IPS DF 19.7 (cell line): ENCODE measurements around the gene SVBP.
"Not testable (repeated sequence)": the region's sequence is repeated elsewhere in the genome, so short reads cannot be mapped to it uniquely, and the experiment has no call there.

Experiments
- DNase-seq: peaks from one replicate; pipeline ENCODE4 v3.0.0-alpha.2; 2013; ENCODE audit warnings: low read depth, low spot score

SVBP gene

GRCh38 chr1:42841440-42842147, 24.4 kb upstream of the SVBP start:
- DNase-seq: no peak

DNA sequence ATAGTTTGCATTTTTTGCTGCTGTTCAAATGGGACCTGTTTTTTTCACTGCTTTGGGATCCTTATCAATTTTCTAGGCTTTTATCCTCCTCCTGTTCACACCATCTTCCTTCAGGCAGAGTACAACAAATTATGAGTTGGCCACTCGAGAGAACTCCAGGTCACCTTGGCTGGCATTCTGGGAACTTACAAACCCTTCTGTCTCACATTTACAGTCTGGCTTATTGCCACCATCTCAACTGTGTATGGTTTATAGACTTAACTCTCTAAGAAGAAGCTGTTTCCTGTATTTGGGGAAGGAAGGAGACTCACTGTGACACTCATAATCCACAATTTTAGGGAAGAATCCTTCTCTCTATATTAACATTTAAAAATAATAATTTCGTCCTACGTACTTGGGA, 23.8 kb upstream of the SVBP start:
- no peak for DNase-seq

DNA sequence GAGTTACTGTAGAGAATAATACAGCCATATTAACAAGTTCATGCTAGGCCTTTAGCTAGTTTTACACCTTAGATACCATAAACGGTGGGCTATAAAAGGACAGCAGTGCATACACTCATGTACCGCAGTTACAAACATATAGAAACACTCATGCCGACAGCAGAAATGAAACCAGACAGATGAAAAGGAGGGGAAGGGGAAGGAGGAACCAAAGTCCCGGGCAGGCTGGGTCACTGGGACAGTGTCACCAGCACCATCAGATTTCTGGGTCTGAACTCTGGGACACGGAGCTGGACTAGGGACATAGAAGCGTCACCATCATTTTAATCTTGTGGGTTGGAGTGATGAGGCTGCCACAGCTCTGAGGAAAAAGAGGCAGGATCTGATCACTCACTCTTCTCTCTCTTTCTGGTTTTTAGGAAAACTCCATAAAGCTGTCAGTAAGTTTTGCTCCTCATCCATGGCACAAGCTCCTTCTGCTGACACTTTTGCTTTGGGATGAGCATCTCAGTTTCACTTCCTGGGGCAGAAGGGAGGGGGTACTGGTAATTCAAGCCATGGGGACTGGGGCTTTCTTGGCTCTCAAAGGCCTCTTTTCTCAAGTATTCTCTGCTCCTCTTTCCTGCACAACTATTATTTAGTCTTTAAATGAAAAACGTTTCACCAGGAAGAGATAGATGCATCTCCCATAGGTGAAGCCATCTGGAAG, 21.4 kb upstream of the SVBP start:
- no peak for DNase-seq

- DNase-seq: no peak
These were observed 20.5 kb upstream of the SVBP start for GRCh38 chr1:42837709-42838108.

DNA sequence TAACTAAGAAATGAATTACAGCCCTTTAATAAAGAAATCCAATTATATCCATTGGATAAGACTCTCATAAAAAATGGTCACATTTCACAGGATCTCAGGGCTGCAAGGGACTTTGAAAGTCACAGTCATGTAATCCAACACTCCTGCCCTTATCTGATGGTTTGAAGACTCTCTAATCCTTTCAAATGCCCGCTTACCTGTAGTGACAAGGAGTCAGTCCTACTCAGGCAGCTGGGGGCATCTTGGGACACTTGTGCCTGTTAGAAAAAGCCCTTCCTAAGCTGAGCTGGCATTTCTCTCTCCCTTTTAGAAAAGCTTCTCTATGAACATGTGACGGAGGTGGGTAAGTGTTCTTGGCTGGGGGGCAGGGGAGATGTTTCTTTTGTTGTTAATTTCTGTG, 18.2 kb upstream of the SVBP start:
- DNase-seq: no peak

GRCh38 chr1:42834803-42835202, 17.6 kb upstream of the SVBP start:
- no peak for DNase-seq

- DNase-seq: no peak
These were observed 16.8 kb upstream of the SVBP start for GRCh38 chr1:42833981-42834380.

- DNase-seq: no peak
These were observed 15.5 kb upstream of the SVBP start for GRCh38 chr1:42832641-42833240.

DNA sequence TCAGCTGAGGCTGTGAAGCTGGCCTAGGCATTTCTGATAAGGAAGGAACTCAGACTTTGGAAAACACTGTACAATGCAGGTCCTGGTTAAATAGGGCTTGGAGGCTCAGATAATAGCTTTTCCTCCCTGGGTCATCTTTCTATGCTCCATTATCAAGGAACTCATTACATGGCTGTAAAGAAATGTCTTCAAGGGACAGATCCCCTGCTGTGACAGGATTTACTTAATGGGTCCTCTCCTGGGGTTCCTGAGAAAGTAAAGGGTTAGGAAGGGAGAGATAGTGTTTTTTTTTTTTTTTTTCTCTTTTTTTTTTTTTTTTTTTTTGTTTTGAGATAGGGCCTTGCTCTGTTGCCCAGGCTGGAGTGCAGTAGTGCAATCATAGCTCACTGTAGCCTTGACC, 14.1 kb upstream of the SVBP start:
- DNase-seq: no peak

DNA sequence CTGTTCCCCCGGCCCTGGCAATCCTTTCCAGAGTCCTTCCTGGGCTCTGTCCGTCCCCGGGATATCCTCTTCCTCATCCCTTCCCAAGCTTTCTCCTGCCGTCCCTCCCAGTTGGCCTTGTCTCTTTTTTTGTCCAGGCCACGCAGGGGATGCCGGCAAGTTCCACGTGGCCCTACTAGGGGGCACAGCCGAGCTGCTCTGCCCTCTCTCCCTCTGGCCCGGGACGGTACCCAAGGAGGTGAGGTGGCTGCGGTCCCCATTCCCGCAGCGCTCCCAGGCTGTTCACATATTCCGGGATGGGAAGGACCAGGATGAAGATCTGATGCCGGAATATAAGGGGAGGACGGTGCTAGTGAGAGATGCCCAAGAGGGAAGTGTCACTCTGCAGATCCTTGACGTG, 13.4 kb upstream of the SVBP start:
- DNase-seq: no peak

DNA sequence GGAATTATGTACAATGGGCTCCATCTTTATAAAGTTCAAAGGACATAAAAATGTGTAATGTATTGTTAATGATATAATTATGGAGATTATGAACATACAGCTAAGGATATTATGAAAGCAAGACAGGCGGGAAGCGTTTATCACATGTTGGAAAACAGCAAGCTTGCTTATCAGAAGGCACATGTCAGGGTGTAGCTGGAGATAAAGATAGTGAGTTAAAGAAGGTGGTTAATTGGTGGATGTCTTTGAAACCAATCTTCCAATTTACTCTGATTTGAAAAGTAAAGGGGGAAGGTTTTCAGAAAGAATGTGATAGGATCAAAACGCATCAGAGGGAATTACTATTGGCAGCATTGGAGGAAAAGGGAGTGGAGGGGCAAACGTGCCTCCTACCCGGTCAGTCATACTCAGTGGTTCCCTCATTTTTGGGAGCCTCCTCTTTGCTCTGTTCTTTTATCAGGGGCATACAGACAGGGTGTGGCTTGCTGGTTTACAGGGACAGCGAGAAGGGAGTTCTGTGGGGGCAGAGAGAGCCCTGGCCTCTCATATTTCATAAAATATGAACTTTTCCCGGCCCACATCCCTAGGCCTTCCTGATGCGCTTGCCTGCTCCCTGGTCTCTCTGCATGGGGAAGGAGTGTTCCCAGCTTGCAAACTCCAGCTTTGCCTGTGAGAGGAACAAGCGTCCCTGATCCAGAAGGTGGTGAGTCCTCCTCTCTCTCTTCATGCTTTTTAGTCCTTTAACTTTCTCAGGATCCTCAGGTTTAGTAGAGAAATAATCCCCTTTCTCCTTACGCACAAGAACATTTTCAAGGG, 8.0 kb upstream of the SVBP start:
- no peak for DNase-seq

- DNase-seq: no peak
These were observed 7.4 kb upstream of the SVBP start for GRCh38 chr1:42824481-42825035.

DNA sequence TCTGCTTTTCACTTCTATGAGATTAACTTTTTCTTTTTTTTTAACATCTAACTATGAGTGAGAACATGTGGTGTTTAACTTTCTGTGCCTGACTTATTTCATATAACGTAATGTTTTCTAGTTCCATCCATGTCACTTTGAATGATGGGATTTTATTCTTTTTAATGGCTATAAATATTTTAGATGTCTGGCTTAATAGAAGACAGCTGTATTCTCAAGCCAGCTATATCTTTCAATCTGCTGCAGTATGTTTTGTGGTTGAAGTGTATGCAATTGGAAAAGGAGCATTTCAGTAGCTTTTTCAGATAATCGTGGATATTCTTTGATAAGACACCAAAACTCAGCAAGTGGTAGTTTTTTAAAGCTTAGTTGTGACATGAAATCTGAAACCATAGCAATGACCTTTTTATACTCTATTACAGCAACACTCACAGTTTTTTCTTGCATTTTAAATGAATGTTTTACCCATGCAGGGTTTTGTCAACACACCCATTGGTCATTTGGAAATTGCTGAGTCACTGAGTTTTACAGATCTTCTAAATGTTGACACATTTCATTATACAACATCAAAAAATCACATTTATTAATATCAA, 5.7 kb upstream of the SVBP start:
- DNase-seq: no peak

DNA sequence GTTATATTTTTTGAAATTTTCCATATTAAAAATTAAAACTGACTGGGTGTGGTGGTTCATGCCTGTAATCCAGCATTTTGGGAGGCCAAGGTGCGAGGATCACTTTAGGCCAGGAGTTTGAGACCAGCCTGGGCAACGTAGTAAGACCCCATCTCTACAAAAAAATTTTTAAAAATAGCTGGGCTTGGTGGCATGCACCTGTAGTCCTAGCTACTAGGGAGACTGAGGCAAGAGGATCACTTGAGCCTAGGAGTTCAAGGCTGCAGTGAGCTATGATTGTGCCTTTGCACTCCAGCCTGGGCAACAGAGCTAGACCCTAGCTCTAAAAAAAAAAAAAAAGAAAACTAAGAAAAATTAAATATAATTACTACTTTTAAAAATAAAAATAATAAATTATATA, 4.5 kb upstream of the SVBP start:
- DNase-seq: no peak

GRCh38 chr1:42820813-42821212, 3.6 kb upstream of the SVBP start:
- no peak for DNase-seq

DNA sequence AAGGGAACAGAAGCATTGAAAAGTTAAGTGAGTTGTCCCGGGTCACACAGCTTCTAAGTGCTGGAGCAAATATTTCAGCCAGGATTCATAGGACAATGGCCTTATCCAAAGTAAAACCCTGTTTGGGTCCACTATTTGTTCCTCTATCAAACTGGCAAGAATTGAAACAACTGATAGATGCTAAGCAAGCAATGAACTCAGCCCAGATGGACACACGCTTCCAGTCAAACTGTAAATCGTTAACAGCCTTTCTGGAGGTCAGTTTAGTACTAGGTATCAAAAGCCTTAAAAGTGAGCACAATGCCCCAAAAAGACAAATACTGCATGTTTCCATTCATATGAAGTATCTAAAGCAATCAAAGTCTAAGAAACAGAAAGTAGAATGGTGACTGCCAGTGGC, 779 bp upstream of the SVBP start:
- DNase-seq: no peak

DNA sequence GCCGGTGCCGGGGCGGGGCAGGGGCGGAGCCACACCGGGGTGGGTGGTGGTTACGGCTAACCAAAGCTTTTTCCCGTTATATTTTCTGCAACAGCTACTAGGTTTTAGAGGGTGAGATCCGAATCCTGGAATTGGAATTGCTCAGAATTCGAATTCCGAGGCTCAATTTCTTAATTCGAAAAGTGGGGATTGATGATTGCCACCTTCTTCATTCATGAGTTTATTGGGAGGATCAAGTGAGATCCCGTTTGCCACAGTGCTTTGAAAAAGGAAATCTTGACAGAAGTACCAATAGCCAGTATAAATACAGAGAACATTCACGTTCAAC, 207 bp upstream of the SVBP start:
- no peak for DNase-seq

DNA sequence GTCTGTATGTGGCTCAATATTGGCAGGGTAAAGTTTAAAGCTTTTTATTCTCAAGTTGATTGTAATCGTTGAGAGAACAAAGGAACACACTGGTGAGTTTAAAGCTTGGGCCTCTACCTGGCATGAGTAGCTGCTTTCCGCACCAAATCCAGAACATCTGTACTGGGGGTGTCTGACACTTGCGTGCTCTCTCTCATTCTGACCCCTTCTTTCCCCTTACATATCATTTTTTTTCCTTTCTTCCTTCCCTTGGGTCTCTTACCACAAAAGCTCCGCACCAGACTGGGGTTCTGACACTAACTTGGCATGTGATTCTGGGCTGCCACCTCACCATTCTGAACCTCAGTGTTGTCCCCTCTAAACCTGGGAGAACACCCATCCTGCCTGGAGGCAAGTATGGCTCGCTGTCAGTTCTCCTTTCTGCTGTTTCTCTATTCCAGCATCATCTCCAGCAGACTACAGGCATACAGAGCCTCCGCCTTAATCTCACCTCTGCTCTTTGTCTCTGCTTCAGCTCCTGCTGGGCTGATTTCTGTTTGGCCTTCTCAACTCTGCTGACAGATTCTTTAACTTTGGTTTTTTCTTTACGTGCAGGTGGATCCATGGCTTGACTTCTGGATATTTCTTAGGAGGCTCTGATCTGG, 1.1 kb downstream of the SVBP start:
- no peak for DNase-seq

DNA sequence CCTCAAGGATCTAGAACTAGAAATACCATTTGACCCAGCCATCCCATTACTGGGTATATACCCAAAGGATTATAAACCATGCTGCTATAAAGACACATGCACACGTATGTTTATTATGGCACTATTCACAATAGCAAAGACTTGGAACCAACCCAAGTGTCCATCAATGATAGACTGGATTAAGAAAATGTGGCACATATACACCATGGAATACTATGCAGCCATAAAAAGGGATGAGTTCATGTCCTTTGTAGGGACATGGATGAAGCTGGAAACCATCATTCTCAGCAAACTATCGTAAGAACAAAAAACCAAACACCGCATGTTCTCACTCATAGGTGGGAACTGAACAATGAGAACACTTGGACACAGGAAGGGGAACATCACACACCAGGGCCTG, 2.4 kb downstream of the SVBP start:
- not testable (repeated sequence) for DNase-seq

GRCh38 chr1:42807056-42807668, 10.0 kb downstream of the SVBP start:
- no peak for DNase-seq

- DNase-seq: no peak
These were observed 10.6 kb downstream of the SVBP start for GRCh38 chr1:42806593-42806992.
